ENCODE data around the gene ZNF76.

ZNF76 gene

GRCh38 chr6:35309611-35310264 is 50.2 kb downstream of the ZNF76 start:
- Histone ChIP-seq H3K9ac (ENCODE audit: low read depth, low read length) (no peak overlapping the region), H3K9me3 (ENCODE audit: control insufficient read depth, insufficient read depth, low read length) (no peaks in the 10 kb centered on the region), H3K4me3 (ENCODE audit: low read depth, low read length) (no peak overlapping the region), H3K27me3 (ENCODE audit: control insufficient read depth, insufficient read depth, low read length) (no peaks in the 10 kb centered on the region), H3K4me1 (ENCODE audit: control insufficient read depth, insufficient read depth, low read length) (no peaks in the 10 kb centered on the region), H3K36me3 (ENCODE audit: control insufficient read depth, insufficient read depth, low read length) (no peaks in the 10 kb centered on the region)

DNA sequence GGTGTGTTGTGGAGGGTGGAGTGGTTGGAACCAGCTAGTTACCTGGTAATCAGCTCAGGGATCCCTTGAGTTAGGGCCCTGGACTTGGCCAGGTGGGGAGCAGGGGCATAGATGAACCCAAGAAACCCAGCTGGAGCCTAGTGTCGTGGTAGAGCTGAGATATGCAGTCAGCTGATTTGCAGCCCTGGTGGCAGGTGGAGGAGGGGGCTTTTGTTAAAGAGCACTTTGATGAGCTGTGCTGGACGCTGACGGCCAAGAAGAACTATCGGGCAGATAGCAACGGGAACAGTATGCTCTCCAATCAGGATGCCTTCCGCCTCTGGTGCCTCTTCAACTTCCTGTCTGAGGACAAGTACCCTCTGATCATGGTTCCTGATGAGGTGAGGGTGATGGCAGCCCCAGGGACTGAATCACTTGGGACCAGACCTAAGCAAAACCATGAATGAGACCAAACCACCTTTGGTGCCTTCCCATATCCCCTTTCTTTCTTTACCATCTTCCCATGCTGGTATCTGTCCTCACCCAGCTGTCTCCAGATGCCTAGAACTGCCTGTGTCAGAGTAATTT is 50.8 kb downstream of the ZNF76 start:
- Histone ChIP-seq H3K9ac (ENCODE audit: low read depth, low read length) (no peak overlapping the region), H3K4me3 (ENCODE audit: low read depth, low read length) (no peak overlapping the region), H3K4me1 (ENCODE audit: control insufficient read depth, insufficient read depth, low read length) (no peaks in the 10 kb centered on the region), H3K9me3 (ENCODE audit: control insufficient read depth, insufficient read depth, low read length) (no peaks in the 10 kb centered on the region), H3K36me3 (ENCODE audit: control insufficient read depth, insufficient read depth, low read length) (no peaks in the 10 kb centered on the region), H3K27me3 (ENCODE audit: control insufficient read depth, insufficient read depth, low read length) (no peaks in the 10 kb centered on the region)

- Histone ChIP-seq H3K9me3 (ENCODE audit: control insufficient read depth, insufficient read depth, low read length) (no peaks in the 10 kb centered on the region), H3K9ac (ENCODE audit: low read depth, low read length) (no peak overlapping the region), H3K36me3 (ENCODE audit: control insufficient read depth, insufficient read depth, low read length) (no peaks in the 10 kb centered on the region), H3K27me3 (ENCODE audit: control insufficient read depth, insufficient read depth, low read length) (peaks cover 5% of the 10 kb centered on the region), H3K4me3 (ENCODE audit: low read depth, low read length) (no peak overlapping the region), H3K4me1 (ENCODE audit: control insufficient read depth, insufficient read depth, low read length) (no peaks in the 10 kb centered on the region)
Observed at GRCh38 chr6:35311390-35312075, 52.0 kb downstream of the ZNF76 start.

GRCh38 chr6:35312076-35312800 is 52.7 kb downstream of the ZNF76 start:
- H3K36me3 ChIP-seq (ENCODE audit: control insufficient read depth, insufficient read depth, low read length): no peaks in the 10 kb centered on the region
- no peak overlapping the region for H3K4me3 ChIP-seq (ENCODE audit: low read depth, low read length)
- no peaks in the 10 kb centered on the region for H3K4me1 ChIP-seq (ENCODE audit: control insufficient read depth, insufficient read depth, low read length)
- peaks cover 12% of the 10 kb centered on the region for H3K27me3 ChIP-seq (ENCODE audit: control insufficient read depth, insufficient read depth, low read length)
- H3K9me3 ChIP-seq (ENCODE audit: control insufficient read depth, insufficient read depth, low read length): no peaks in the 10 kb centered on the region
- no peak overlapping the region for H3K9ac ChIP-seq (ENCODE audit: low read depth, low read length)

GRCh38 chr6:35312807-35313206 is 53.3 kb downstream of the ZNF76 start:
- H3K9me3 ChIP-seq (ENCODE audit: control insufficient read depth, insufficient read depth, low read length): no peaks in the 10 kb centered on the region
- no peak overlapping the region for H3K4me3 ChIP-seq (ENCODE audit: low read depth, low read length)
- no peaks in the 10 kb centered on the region for H3K36me3 ChIP-seq (ENCODE audit: control insufficient read depth, insufficient read depth, low read length)
- no peaks in the 10 kb centered on the region for H3K4me1 ChIP-seq (ENCODE audit: control insufficient read depth, insufficient read depth, low read length)
- H3K9ac ChIP-seq (ENCODE audit: low read depth, low read length): no peak overlapping the region
- peaks cover 18% of the 10 kb centered on the region for H3K27me3 ChIP-seq (ENCODE audit: control insufficient read depth, insufficient read depth, low read length)

GRCh38 chr6:35317483-35318195 is 58.1 kb downstream of the ZNF76 start:
- H3K4me3 ChIP-seq (ENCODE audit: low read depth, low read length): peak overlapping the region; percentile 70

DNA sequence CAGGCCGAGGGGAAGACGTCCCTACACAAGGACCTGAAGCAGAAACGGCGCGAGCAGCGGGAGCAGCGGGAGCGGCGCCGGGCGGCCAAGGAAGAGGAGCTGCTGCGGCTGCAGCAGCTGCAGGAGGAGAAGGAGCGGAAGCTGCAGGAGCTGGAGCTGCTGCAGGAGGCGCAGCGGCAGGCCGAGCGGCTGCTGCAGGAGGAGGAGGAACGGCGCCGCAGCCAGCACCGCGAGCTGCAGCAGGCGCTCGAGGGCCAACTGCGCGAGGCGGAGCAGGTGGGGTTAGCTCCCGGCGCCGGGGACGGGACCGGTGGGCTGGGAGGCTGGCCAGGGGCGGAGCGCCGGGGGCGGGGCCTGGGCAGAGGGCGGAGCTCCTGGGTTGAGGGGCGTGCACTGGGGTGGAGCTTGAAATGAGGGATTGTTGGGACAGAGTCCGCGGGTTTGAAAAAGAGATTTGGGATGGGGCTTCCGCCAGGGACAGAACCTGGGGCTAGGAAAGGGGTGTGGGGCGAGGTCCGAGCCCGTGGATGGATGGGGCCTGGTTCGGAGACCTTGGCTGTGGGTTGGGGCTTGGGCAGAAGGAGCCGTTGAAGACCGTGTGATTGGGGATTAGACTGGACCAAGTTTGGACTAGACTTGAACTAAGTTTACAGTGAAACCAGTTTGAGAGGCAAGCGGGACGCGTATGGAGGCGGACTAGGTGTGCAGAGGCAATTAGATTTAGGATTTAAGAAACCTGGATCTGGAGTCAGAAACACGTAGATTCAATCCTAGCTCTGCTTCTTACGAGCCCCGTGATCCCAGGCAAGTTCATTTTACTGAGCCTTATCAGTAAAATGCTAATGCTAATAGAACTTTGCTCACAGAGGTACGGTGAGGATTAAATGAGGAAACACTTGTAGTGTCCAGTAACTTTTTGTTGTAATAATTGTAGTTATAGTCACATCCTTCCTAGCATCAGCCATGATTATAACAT is 58.9 kb downstream of the ZNF76 start:
- H3K27me3 ChIP-seq (ENCODE audit: control insufficient read depth, insufficient read depth, low read length): peaks cover 19% of the 10 kb centered on the region
- no peaks in the 10 kb centered on the region for H3K9me3 ChIP-seq (ENCODE audit: control insufficient read depth, insufficient read depth, low read length)
- no peaks in the 10 kb centered on the region for H3K36me3 ChIP-seq (ENCODE audit: control insufficient read depth, insufficient read depth, low read length)
- no peaks in the 10 kb centered on the region for H3K4me1 ChIP-seq (ENCODE audit: control insufficient read depth, insufficient read depth, low read length)
- peak overlapping the region; percentile 72 for H3K9ac ChIP-seq (ENCODE audit: low read depth, low read length)
- peak overlapping the region; percentile 70 for H3K4me3 ChIP-seq (ENCODE audit: low read depth, low read length)

More at GRCh38 chr6:35317483-35318195, 58.1 kb downstream of the ZNF76 start:
- peak overlapping the region; percentile 72 for H3K9ac ChIP-seq (ENCODE audit: low read depth, low read length)
- H3K4me1 ChIP-seq (ENCODE audit: control insufficient read depth, insufficient read depth, low read length): no peaks in the 10 kb centered on the region
- peaks cover 19% of the 10 kb centered on the region for H3K27me3 ChIP-seq (ENCODE audit: control insufficient read depth, insufficient read depth, low read length)
- H3K36me3 ChIP-seq (ENCODE audit: control insufficient read depth, insufficient read depth, low read length): no peaks in the 10 kb centered on the region
- no peaks in the 10 kb centered on the region for H3K9me3 ChIP-seq (ENCODE audit: control insufficient read depth, insufficient read depth, low read length)

- Histone ChIP-seq H3K4me3 (ENCODE audit: low read depth, low read length) (no peak overlapping the region), H3K4me1 (ENCODE audit: control insufficient read depth, insufficient read depth, low read length) (no peaks in the 10 kb centered on the region), H3K9me3 (ENCODE audit: control insufficient read depth, insufficient read depth, low read length) (no peaks in the 10 kb centered on the region), H3K9ac (ENCODE audit: low read depth, low read length) (no peak overlapping the region), H3K36me3 (ENCODE audit: control insufficient read depth, insufficient read depth, low read length) (no peaks in the 10 kb centered on the region), H3K27me3 (ENCODE audit: control insufficient read depth, insufficient read depth, low read length) (peaks cover 19% of the 10 kb centered on the region)
Observed at GRCh38 chr6:35319346-35320030, 60.0 kb downstream of the ZNF76 start.

DNA sequence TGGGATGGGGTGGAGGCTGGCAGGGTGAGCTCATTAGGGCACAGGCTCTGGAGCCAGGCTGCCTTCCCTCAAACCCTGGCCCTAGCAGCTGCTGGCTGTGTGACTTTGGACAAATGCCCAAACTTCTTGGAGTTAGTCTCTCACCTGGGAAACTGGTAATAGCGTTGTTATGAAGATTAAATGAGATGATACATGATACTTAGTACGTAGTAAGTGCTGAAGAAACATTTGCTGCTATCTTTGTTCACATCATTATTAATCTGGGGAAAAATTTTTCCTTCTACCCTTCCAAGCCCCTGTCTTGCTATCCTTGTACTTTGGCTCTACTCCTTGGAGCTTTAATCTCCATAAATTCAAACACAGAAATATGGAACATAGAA is 60.5 kb downstream of the ZNF76 start:
- peaks cover 19% of the 10 kb centered on the region for H3K27me3 ChIP-seq (ENCODE audit: control insufficient read depth, insufficient read depth, low read length)
- no peaks in the 10 kb centered on the region for H3K36me3 ChIP-seq (ENCODE audit: control insufficient read depth, insufficient read depth, low read length)
- no peak overlapping the region for H3K4me3 ChIP-seq (ENCODE audit: low read depth, low read length)
- no peak overlapping the region for H3K9ac ChIP-seq (ENCODE audit: low read depth, low read length)
- H3K4me1 ChIP-seq (ENCODE audit: control insufficient read depth, insufficient read depth, low read length): no peaks in the 10 kb centered on the region
- H3K9me3 ChIP-seq (ENCODE audit: control insufficient read depth, insufficient read depth, low read length): no peaks in the 10 kb centered on the region

DNA sequence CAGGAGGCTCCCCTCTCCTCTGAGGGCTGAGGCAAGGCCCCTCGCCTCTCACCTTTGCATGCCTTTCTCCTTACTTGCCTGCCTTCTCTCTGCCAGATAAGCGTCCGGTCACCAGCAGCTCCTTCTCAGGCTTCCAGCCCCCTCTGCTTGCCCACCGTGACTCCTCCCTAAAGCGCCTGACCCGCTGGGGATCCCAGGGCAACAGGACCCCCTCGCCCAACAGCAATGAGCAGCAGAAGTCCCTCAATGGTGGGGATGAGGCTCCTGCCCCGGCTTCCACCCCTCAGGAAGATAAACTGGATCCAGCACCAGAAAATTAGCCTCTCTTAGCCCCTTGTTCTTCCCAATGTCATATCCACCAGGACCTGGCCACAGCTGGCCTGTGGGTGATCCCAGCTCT is 61.6 kb downstream of the ZNF76 start:
- no peak overlapping the region for H3K4me3 ChIP-seq (ENCODE audit: low read depth, low read length)
- no peak overlapping the region for H3K9ac ChIP-seq (ENCODE audit: low read depth, low read length)
- no peaks in the 10 kb centered on the region for H3K4me1 ChIP-seq (ENCODE audit: control insufficient read depth, insufficient read depth, low read length)
- H3K9me3 ChIP-seq (ENCODE audit: control insufficient read depth, insufficient read depth, low read length): no peaks in the 10 kb centered on the region
- H3K36me3 ChIP-seq (ENCODE audit: control insufficient read depth, insufficient read depth, low read length): no peaks in the 10 kb centered on the region
- peaks cover 19% of the 10 kb centered on the region for H3K27me3 ChIP-seq (ENCODE audit: control insufficient read depth, insufficient read depth, low read length)

Data from iPS-15b (cell line).